ENCODE results near the gene TMEM204.
"Not testable (repeated sequence)": the region's sequence is repeated elsewhere in the genome, so short reads cannot be mapped to it uniquely, and the experiment has no call there.

Gene TMEM204

GRCh38 chr16:1590366-1590765 lies 56.9 kb downstream of the TMEM204 start:
- H3K4me3 ChIP-seq (replicated peaks; ENCODE audit: low read depth, low read length), result no peak overlapping the region
- TF ChIP-seq CTCF (IDR thresholded peaks at IDR 0.05; ENCODE audit: low read depth, low read length, missing control alignments), result no peak
- no peak for DNase-seq (ENCODE audit: extremely low read depth, low read depth)

- H3K4me3 ChIP-seq (replicated peaks; ENCODE audit: low read depth, low read length), result no peak overlapping the region
- no peak for TF ChIP-seq CTCF (IDR thresholded peaks at IDR 0.05; ENCODE audit: low read depth, low read length, missing control alignments)
- no peak for DNase-seq (ENCODE audit: extremely low read depth, low read depth)
Observed at GRCh38 chr16:1590930-1591705, 57.7 kb downstream of the TMEM204 start.

GRCh38 chr16:1592446-1592845 lies 59.0 kb downstream of the TMEM204 start:
- no peak for DNase-seq (ENCODE audit: extremely low read depth, low read depth)
- no peak overlapping the region for H3K4me3 ChIP-seq (replicated peaks; ENCODE audit: low read depth, low read length)
- TF ChIP-seq CTCF (IDR thresholded peaks at IDR 0.05; ENCODE audit: low read depth, low read length, missing control alignments), result no peak

GRCh38 chr16:1595511-1595910 lies 62.0 kb downstream of the TMEM204 start:
- H3K4me3 ChIP-seq (replicated peaks; ENCODE audit: low read depth, low read length); DNase-seq (ENCODE audit: extremely low read depth, low read depth): not testable (repeated sequence)

- H3K4me3 ChIP-seq (replicated peaks; ENCODE audit: low read depth, low read length), result no peak overlapping the region
- no peak for DNase-seq (ENCODE audit: extremely low read depth, low read depth)
- no peak for TF ChIP-seq CTCF (IDR thresholded peaks at IDR 0.05; ENCODE audit: low read depth, low read length, missing control alignments)
Observed at GRCh38 chr16:1596516-1596915, 63.0 kb downstream of the TMEM204 start.

GRCh38 chr16:1597154-1597553 lies 63.7 kb downstream of the TMEM204 start:
- DNase-seq (ENCODE audit: extremely low read depth, low read depth), result no peak
- TF ChIP-seq CTCF (IDR thresholded peaks at IDR 0.05; ENCODE audit: low read depth, low read length, missing control alignments), result no peak
- H3K4me3 ChIP-seq (replicated peaks; ENCODE audit: low read depth, low read length), result no peak overlapping the region

- H3K4me3 ChIP-seq (replicated peaks; ENCODE audit: low read depth, low read length), result no peak overlapping the region
- DNase-seq (ENCODE audit: extremely low read depth, low read depth), result no peak
- no peak for TF ChIP-seq CTCF (IDR thresholded peaks at IDR 0.05; ENCODE audit: low read depth, low read length, missing control alignments)
Observed at GRCh38 chr16:1601031-1601430, 67.6 kb downstream of the TMEM204 start.
